ENCODE results near the gene TUT4.

The TUT4 gene

DNA sequence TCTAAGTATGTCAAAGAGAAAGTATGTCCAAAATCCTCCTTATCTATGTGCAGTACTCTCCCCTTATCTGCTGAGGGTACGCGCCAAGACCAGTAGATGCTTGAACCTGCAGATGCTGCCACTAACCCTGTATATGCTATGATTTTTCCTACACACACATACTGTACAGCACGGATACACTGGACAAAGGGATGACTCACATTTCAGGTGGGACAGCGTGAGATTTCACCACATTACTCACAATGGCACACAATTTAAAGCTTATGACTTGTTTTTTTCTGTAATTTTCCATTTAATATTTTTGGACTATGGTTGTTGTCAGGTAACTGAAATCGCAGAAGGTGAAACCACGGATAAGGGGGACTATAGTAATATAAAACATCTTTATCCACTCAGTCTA lies 152.8 kb downstream of the TUT4 start:
- no peak for DNase-seq

DNA sequence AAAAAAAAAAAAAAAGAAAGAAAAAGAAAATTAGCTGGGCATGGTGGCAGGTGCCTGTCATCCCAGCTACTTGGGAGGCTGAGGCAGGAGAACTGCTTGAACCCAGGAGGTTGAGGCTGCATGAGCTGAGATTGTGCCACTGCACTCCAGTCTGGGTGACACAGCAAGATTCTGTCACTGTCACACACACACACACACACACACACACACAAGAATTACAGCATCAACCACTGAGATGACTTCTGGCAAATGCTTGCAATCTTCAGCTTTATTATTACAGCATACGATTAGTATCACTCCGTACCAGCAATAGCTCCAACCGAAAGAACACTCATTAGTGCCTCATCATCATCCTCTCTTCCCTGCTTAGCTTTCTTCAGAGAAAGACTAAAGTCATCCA lies 153.3 kb downstream of the TUT4 start:
- DNase-seq = no peak

DNA sequence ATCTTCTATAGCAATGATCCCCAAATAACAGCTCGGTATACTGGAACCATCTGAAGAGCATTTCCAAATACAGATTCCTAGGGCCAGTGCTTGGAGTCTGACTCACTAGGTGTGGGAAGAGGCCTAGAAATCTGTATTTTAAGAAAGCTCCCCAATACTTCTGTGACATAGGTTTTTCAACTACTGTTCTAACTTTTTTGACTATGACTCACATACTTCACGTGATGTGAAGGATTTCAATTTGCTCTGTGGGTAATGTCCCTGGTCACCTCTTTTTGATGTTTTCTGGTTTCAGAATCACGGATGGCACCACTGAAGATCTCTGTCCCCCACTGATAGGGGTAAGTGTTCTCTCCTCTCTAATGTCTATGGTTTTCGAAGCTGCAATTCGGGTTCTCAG lies 159.7 kb downstream of the TUT4 start:
- DNase-seq = no peak

DNA sequence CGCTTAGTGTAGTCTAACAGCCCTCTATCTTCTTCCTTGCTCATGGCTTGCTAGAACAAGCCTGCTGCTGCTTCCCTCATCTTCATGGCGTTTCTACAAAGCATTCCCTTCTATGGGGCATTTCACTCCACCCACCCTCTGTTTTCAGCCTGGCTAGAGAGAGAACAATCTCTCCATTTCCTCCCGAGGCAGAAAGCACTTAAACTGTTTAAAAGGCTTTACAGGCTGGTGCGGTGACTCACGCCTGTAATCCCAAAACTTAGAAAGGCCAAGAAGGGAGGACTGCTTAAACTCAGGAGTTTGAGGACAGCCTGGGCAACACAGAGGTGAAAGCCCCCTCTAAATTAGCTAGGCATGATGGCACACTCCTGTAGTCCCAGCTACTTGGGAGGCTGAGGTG lies 166.4 kb downstream of the TUT4 start:
- no peak for DNase-seq

DNA sequence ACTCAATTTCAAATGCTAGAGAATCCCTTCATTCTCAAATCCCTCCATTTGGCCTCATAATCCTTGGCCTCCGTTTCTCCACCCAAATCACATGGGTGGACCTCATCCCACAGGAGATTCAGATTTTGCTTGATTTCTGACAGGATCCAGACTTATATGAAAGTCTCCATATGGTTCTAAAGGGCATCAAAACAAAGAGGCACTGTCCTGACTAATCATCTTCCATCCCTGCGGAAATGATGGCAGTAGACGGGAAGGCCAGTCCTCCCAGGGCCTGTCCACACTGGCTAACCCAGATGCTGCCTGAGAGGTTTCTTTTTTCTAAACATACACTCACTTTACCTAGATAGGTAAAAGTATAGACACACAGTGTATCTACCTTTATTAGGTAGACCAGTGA lies 167.5 kb downstream of the TUT4 start:
- no peak for DNase-seq
